ENCODE results near the gene PRKAG2.

The PRKAG2 gene

DNA sequence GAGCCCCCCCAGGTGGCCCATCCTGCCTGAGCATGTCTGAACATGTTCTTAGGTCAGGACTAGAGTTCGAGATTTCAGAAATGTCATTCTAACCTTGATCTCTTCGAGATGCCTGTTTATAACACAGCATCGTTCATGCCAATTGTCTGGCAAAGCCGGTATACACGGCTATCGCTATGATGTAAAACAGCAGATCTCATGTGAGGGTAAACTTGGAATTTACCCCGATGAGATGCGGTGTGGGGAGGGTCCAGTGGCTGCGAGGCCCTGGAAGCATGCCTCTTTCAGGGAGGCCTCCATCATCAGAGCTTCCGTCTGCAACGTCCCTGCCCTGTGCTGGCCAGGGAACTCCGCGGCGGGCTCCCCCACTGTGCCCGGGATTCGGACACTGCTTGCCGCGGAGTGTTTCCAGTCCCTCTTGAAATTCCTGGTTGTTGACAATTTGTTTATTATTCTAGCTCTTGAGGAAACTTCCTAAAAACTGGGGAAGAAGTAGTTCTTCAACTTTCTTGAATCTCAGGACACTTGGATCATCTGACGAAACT, 188.6 kb downstream of the PRKAG2 start:
- TF ChIP-seq, protein P1, sequence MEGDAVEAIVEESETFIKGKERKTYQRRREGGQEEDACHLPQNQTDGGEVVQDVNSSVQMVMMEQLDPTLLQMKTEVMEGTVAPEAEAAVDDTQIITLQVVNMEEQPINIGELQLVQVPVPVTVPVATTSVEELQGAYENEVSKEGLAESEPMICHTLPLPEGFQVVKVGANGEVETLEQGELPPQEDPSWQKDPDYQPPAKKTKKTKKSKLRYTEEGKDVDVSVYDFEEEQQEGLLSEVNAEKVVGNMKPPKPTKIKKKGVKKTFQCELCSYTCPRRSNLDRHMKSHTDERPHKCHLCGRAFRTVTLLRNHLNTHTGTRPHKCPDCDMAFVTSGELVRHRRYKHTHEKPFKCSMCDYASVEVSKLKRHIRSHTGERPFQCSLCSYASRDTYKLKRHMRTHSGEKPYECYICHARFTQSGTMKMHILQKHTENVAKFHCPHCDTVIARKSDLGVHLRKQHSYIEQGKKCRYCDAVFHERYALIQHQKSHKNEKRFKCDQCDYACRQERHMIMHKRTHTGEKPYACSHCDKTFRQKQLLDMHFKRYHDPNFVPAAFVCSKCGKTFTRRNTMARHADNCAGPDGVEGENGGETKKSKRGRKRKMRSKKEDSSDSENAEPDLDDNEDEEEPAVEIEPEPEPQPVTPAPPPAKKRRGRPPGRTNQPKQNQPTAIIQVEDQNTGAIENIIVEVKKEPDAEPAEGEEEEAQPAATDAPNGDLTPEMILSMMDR (conservative IDR thresholded peaks at IDR 0.05), result no peak
- no peak overlapping the region for H3K27ac ChIP-seq

DNA sequence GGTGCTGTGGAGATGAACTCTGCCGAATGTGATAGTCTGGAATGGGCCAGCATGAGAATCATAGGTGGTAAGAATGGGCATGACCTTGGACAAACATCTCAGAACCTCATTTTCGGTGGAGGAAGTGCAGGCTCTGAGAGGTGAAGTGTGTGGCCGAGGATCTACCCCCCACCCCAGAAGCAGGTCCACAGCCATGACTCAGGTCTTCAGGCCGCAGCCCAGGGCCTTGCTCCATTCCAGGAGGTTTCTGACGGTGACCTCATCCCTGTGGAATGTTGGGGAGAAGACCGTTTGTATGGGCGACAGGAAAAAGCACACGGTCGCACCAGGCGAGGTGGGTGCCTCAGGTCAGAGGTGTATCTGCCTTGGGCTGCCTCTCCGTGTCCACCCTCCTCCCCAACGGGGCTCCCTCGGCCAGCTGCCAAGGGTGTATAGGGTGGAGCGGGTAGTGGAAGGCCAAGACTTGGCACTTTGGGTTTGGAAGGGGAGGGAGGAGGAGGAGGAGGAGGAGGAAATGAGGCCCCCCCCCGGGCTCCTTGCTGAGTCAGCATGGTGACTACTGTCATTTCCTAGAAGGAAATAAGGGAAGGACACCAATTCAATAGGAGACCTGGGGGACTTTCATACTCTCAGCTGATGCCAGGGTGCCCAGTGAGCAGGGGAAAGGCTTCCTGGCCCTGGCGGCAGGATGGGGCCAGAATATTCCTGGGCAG, 189.2 kb downstream of the PRKAG2 start:
- no peak overlapping the region for H3K27ac ChIP-seq

DNA sequence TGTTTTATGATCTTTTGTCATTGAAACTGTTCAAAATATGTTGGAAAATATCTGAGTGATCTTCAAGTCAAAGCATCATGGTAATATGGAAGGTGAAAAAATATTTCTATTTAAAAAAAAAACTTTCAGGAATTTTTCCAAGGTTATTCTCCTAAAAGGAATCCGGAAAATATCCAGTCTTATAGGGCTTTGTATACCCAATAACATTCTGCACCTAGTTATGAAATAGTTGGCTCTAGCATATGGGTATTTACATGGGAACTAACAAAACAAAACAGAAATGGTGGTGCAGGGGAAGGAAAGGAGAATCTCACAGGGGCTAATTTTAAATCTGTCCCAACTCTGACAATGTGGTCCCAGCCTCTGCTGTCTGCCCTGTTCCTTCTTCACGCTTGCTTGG, 190.1 kb downstream of the PRKAG2 start:
- no peak overlapping the region for H3K27ac ChIP-seq
- TF ChIP-seq, protein P1 (conservative IDR thresholded peaks at IDR 0.05), result no peak

More for the DNA sequence above, 189.2 kb downstream of the PRKAG2 start:
- TF ChIP-seq, protein P1 (conservative IDR thresholded peaks at IDR 0.05), result no peak

DNA sequence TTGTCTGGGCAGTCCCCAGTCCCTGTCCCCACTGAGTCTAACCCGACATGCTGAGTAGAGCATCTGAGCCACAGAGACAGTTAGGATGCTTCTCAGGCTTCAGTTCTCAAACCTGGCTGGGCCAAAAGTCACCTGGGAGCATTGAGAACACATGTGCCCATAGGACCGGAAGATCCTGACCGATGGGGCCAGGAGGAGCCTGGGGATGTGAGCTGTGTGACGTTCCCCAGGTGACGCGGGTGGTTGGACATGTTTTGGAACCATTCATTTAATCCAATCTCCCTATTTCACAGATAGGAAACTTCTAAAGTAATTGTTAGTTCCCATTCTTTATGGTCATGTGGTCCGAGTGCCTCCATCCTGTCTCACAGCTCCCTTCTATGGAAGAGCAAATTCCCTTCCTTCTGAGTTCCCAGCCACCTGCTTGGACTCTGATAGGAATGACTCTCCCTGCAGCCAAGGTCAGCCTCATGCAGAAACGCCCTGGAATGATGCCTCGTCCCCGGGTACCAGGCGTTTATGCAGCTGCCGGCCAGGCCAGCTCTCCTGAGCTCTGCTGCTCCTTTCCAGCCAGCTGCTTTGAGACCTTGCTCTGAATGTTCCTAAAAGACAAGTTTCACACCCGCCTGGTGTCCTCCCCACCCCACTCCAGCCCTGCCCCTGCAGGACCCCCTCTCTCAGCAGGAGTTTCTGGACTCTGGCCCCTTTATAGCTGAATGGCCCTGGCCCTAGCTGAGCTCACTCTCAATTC, 190.7 kb downstream of the PRKAG2 start:
- TF ChIP-seq, protein P1 (conservative IDR thresholded peaks at IDR 0.05), result no peak
- no peak overlapping the region for H3K27ac ChIP-seq

DNA sequence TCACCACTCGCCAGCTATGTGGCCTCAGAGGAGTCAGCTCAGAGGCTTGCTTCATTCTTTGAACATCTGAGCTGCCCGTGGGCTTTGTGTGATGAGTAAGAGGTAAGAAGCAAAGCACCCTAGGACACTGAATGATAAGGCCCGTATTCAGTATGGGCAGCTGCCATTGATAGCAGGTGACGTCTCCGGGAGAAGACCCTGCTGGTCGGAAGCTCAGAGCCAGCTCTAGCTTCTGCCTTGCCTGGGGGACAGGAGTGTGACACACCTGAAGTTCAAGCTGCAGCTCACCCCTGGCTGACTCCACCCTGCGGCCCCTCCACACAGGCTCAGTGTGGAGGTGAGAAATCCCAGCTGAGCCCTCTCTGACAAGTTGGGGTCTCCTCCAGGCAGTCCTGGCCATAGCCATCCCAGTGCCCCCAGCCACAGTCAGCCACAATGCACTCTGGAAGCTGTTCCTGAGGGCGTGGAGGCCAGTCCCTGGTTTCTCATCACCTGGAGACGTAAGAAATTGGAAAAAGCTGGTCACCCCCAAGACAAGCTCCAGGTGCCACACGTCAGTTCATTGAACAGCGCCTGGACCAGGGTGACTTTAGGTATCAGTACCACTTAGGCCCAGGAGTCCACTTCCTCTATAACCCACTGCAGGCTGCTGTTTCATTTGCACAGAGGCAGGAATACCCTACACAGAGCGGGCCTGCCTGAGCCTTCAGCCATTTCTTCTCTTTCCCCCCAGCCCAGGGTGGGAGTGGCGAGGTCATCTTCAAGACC, 192.3 kb downstream of the PRKAG2 start:
- TF ChIP-seq, protein P1 (conservative IDR thresholded peaks at IDR 0.05), result no peak
- H3K27ac ChIP-seq, result no peak overlapping the region

DNA sequence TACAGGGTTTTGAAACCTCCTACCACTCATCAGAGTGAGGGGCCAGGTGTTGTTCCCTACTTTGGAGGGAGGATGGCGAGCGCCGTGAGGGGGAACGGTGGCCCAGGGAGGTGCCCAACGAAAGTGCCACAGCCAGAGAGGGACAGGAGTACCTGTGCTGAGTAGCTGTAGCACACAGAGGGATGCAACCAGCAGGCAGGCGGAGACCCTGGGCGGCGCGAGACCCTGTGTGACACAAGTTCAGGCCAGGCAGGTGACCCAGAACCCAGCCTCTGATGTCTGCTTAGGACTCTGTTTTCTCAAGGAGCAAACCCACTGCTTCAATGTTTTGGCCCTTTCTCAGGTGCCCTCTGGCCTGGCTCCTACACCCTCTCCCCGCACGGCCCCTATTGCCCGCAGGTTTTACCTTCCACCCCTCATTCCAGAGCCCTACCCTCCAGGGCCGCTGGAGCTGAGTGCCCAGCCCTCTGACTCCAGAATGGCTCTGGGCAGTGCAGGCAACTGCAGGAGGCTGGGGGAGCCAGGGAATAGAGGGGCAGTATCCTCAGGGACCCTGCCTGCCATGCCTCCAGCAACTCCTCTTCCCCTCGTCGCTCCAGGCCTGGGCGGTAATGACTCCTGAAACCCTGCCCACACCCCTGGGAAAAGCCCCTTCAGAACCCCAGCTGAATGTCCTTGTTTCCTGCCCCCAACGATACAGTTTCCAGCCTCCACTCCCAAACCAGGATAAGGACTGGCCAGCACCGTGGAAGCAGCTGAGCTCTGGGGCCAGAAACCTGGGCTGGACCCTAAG, 193.1 kb downstream of the PRKAG2 start:
- H3K27ac ChIP-seq, result no peak overlapping the region
- TF ChIP-seq, protein P1 (conservative IDR thresholded peaks at IDR 0.05), result no peak

All from VCaP (cell line).